Measurements from ENCODE around the gene TMEM132C. TPM values are rescaled to one million over a fixed set of nuclear protein-coding genes. Genes with fewer than 3 reads are reported as not detected.

TMEM132C gene
- total and polyA plus RNA-seq, 2 donors (not counting 1 experiment from before 2014, with no cell fraction given) = not detected

DNA sequence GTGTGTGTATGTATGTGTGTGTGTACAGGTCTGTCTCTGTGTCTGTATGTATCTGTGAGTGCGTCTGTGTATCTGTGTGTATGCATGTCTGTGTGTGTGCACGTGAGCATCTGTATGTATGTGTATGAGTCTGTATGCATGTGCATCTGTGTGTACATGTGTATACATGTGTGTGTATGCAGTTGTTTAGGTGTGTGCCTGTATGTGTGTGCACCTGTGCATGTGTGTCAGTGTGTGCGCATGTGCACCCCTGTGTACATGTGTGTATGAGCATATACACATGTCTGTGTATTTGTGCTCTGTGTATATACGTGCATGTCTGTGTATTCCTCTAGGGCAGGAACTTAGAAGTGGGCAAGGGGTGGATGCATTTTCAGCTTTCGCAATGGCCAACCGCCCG is 116.0 kb downstream of the TMEM132C start:
- ChIA-PET CTCF (no interaction called here), POLR2A (no interaction called here)
- no peaks in the 10 kb centered on the region for H3K9me3 Mint-ChIP-seq (ENCODE audit: insufficient read depth)

DNA sequence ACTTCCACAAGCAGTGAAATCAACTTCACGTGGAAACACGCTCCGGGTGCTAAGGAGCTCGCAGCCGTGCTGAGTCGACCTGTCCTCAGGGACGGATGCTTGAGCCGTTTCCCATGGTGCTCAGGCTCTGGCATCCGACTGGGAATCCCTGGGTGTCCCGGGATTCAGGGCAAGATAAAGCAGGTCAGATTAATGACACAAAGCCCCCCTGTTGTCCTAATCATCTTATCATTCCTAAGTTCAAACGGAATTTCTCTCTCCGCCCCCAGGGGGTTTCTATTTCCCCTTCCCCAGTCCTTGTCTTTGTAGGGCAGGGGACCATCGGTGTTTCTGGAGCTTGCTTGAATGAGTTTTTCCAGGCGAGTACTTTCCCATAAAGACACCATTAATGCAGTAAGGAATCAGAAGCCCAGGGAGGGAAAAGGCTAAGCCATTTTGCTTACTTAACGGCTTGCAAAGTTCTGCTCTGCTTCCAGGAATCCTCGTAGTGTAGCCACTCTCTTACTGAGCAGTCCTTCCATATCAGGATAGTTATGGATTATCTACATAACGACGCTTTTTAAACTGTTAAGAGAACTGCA is 116.5 kb downstream of the TMEM132C start:
- H3K27me3 Mint-ChIP-seq = no peaks in the 10 kb centered on the region
- H3K4me1 ChIP-seq (ENCODE audit: control insufficient read depth in 2 of 2, insufficient read depth in 2 of 2, low read length in 2 of 2) = no peaks in the 10 kb centered on the region

More for the DNA sequence above, 116.0 kb downstream of the TMEM132C start:
- H4K20me1 ChIP-seq (ENCODE audit: control insufficient read depth, insufficient read depth, low read length, poor library complexity, severe bottlenecking) = no peaks in the 10 kb centered on the region
- H3K4me2 ChIP-seq (replicated peaks; ENCODE audit: low read depth, low read length, poor library complexity, severe bottlenecking) = no peak overlapping the region
- H3K4me3 ChIP-seq (ENCODE audit: control extremely low read depth in 1 of 5, extremely low read depth in 1 of 5, insufficient read depth in 1 of 5, low read depth in 2 of 5, low read length in 4 of 5) = no peak overlapping the region
- WGBS (ENCODE audit: insufficient coverage) = 92% methylated on average over 7 of the region's 7 CpGs
- peaks cover 0 to 12% (median 0%) of the 10 kb centered on the region in 3 donors for H3K9me3 ChIP-seq (ENCODE audit: control extremely low read depth in 1 of 3, control insufficient read depth in 2 of 3, insufficient read depth in 1 of 3, low read length in 2 of 3)
- intact Hi-C loops (cut with micrococcal nuclease) = no loop called here
- no peaks in the 10 kb centered on the region for H3K36me3 ChIP-seq (replicated peaks in 1 of 2; ENCODE audit: control extremely low read depth in 1 of 2, control insufficient read depth in 1 of 2, extremely low read depth in 1 of 2, insufficient read depth in 2 of 2, low read length in 1 of 2)
- no peak overlapping the region for H3K27ac Mint-ChIP-seq
- no peak overlapping the region for H3K27ac ChIP-seq (ENCODE audit: low read length in 2 of 2)
- no peak for DNase-seq
- no peak overlapping the region for H3K4me3 Mint-ChIP-seq
- no peaks in the 10 kb centered on the region for H3K27me3 ChIP-seq (replicated peaks in 1 of 4; ENCODE audit: control extremely low read depth in 1 of 4, control insufficient read depth in 3 of 4, insufficient read depth in 4 of 4, low read length in 3 of 4)
- TF ChIP-seq EZH2 (IDR thresholded peaks at IDR 0.05; ENCODE audit: borderline replicate concordance, insufficient read depth, low read depth, low read length, poor library complexity, severe bottlenecking) = no peak
- TF ChIP-seq, protein P1, sequence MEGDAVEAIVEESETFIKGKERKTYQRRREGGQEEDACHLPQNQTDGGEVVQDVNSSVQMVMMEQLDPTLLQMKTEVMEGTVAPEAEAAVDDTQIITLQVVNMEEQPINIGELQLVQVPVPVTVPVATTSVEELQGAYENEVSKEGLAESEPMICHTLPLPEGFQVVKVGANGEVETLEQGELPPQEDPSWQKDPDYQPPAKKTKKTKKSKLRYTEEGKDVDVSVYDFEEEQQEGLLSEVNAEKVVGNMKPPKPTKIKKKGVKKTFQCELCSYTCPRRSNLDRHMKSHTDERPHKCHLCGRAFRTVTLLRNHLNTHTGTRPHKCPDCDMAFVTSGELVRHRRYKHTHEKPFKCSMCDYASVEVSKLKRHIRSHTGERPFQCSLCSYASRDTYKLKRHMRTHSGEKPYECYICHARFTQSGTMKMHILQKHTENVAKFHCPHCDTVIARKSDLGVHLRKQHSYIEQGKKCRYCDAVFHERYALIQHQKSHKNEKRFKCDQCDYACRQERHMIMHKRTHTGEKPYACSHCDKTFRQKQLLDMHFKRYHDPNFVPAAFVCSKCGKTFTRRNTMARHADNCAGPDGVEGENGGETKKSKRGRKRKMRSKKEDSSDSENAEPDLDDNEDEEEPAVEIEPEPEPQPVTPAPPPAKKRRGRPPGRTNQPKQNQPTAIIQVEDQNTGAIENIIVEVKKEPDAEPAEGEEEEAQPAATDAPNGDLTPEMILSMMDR (IDR thresholded peaks at IDR 0.05) = no peak
- no peak overlapping the region for H3K9ac ChIP-seq (ENCODE audit: low read length)
- H3K4me1 Mint-ChIP-seq = no peaks in the 10 kb centered on the region
- no peak for ATAC-seq (ENCODE audit: low read depth)
- no peaks in the 10 kb centered on the region for H3K4me1 ChIP-seq (ENCODE audit: control insufficient read depth in 2 of 2, insufficient read depth in 2 of 2, low read length in 2 of 2)
- no peaks in the 10 kb centered on the region for H3K27me3 Mint-ChIP-seq
- H3K79me2 ChIP-seq (ENCODE audit: control insufficient read depth, insufficient read depth, low read length) = no peaks in the 10 kb centered on the region
- no peak overlapping the region for H2AFZ ChIP-seq (ENCODE audit: insufficient read depth, low read depth, low read length, poor library complexity, severe bottlenecking)

More for the DNA sequence above, 116.5 kb downstream of the TMEM132C start:
- CTCF ChIA-PET = no interaction called here
- DNase-seq = no peak
- no peak overlapping the region for H3K9ac ChIP-seq (ENCODE audit: low read length)
- peaks cover 0 to 10% (median 0%) of the 10 kb centered on the region in 3 donors for H3K9me3 ChIP-seq (ENCODE audit: control extremely low read depth in 1 of 3, control insufficient read depth in 2 of 3, insufficient read depth in 1 of 3, low read length in 2 of 3)
- no peak for TF ChIP-seq EZH2 (IDR thresholded peaks at IDR 0.05; ENCODE audit: borderline replicate concordance, insufficient read depth, low read depth, low read length, poor library complexity, severe bottlenecking)
- TF ChIP-seq, protein P1 (IDR thresholded peaks at IDR 0.05) = no peak
- H3K27me3 ChIP-seq (replicated peaks in 1 of 4; ENCODE audit: control extremely low read depth in 1 of 4, control insufficient read depth in 3 of 4, insufficient read depth in 4 of 4, low read length in 3 of 4) = peaks cover 0 to 3% (median 0%) of the 10 kb centered on the region in 4 experiments
- no peak overlapping the region for H3K4me2 ChIP-seq (replicated peaks; ENCODE audit: low read depth, low read length, poor library complexity, severe bottlenecking)
- POLR2A ChIA-PET = no interaction called here
- Mint-ChIP-seq H3K4me3 (no peak overlapping the region), H3K9me3 (ENCODE audit: insufficient read depth) (no peaks in the 10 kb centered on the region), H3K4me1 (no peaks in the 10 kb centered on the region), H3K27ac (no peak overlapping the region)
- intact Hi-C loops (cut with micrococcal nuclease) = no loop called here
- no peaks in the 10 kb centered on the region for H3K36me3 ChIP-seq (replicated peaks in 1 of 2; ENCODE audit: control extremely low read depth in 1 of 2, control insufficient read depth in 1 of 2, extremely low read depth in 1 of 2, insufficient read depth in 2 of 2, low read length in 1 of 2)
- H3K27ac ChIP-seq (ENCODE audit: low read length in 2 of 2) = no peak overlapping the region
- H2AFZ ChIP-seq (ENCODE audit: insufficient read depth, low read depth, low read length, poor library complexity, severe bottlenecking) = no peak overlapping the region
- no peaks in the 10 kb centered on the region for H3K79me2 ChIP-seq (ENCODE audit: control insufficient read depth, insufficient read depth, low read length)
- H4K20me1 ChIP-seq (ENCODE audit: control insufficient read depth, insufficient read depth, low read length, poor library complexity, severe bottlenecking) = no peaks in the 10 kb centered on the region
- no peak overlapping the region for H3K4me3 ChIP-seq (ENCODE audit: control extremely low read depth in 1 of 5, extremely low read depth in 1 of 5, insufficient read depth in 1 of 5, low read depth in 2 of 5, low read length in 4 of 5)
- no peak for ATAC-seq (ENCODE audit: low read depth)
- WGBS (ENCODE audit: insufficient coverage) = 66% methylated on average over 11 of the region's 18 CpGs

All from B cell (primary cell).